NOMO-1 treated with dmso at 0.1 percent for 144 hours (cell line): ENCODE results near the gene FOXO1.
"Not testable (repeated sequence)": the region's sequence is repeated elsewhere in the genome, so short reads cannot be mapped to it uniquely, and the experiment has no call there.

Experiments used
- DNase-seq: peaks from one replicate; lab custom pipeline; 2025; ENCODE audit not compliant: unreplicated experiment; lab: John Stamatoyannopoulos, UW

FOXO1 gene

GRCh38 chr13:40666045-40666932 lies at the start of gene FOXO1:
TSS of gene FOXO1 (minus strand) at chr13:40666641. CDS start at chr13:40666212, 429 bp downstream.
- DNase-seq: peak; percentile 58

GRCh38 chr13:40714433-40714832 lies 48.0 kb upstream of the FOXO1 start:
- not testable (repeated sequence) for DNase-seq

GRCh38 chr13:40706439-40706838 lies 40.0 kb upstream of the FOXO1 start:
- DNase-seq: no peak

- no peak for DNase-seq
Measured at GRCh38 chr13:40697711-40698110, 31.3 kb upstream of the FOXO1 start.

- DNase-seq: no peak
Measured at GRCh38 chr13:40694426-40694825, 28.0 kb upstream of the FOXO1 start.

- no peak for DNase-seq
Measured at GRCh38 chr13:40692946-40693345, 26.5 kb upstream of the FOXO1 start.

- no peak for DNase-seq
Measured at GRCh38 chr13:40688781-40689180, 22.3 kb upstream of the FOXO1 start.

- DNase-seq: no peak
Measured at GRCh38 chr13:40682449-40683240, 16.2 kb upstream of the FOXO1 start.

- DNase-seq: no peak
Measured at GRCh38 chr13:40681341-40682146, 15.1 kb upstream of the FOXO1 start.

GRCh38 chr13:40680659-40681323 lies 14.3 kb upstream of the FOXO1 start:
- DNase-seq: no peak

GRCh38 chr13:40679480-40679985 lies 13.1 kb upstream of the FOXO1 start:
- no peak for DNase-seq

- DNase-seq: no peak
Measured at GRCh38 chr13:40677064-40677463, 10.6 kb upstream of the FOXO1 start.

GRCh38 chr13:40676007-40676406 lies 9.6 kb upstream of the FOXO1 start:
- DNase-seq: no peak

GRCh38 chr13:40673414-40673813 lies 7.0 kb upstream of the FOXO1 start:
- no peak for DNase-seq

GRCh38 chr13:40672765-40673397 lies 6.4 kb upstream of the FOXO1 start:
- DNase-seq: no peak

- DNase-seq: no peak
Measured at GRCh38 chr13:40671956-40672764, 5.7 kb upstream of the FOXO1 start.

GRCh38 chr13:40670307-40670706 lies 3.9 kb upstream of the FOXO1 start:
- DNase-seq: no peak

GRCh38 chr13:40668335-40668734 lies 1.9 kb upstream of the FOXO1 start:
- no peak for DNase-seq

GRCh38 chr13:40667622-40667978 lies 1.2 kb upstream of the FOXO1 start:
- DNase-seq: no peak
